Tibial nerve (tissue), 4 donors: ENCODE results near the gene TREX2. TPM values are rescaled to one million over a fixed set of nuclear protein-coding genes. Genes with fewer than 3 reads are reported as not detected.
"Not testable (repeated sequence)": the region's sequence is repeated elsewhere in the genome, so short reads cannot be mapped to it uniquely, and the experiment has no call there.

Source experiments
- DNase-seq, 2 donors: peaks; one replicate each; pipeline ENCODE4 v3.0.0-alpha.2; 2019; ENCODE audit warnings: low spot score in 2 of 2
- H3K27ac ChIP-seq, 4 donors: fragments of 200-600 bp; sonication (generic) in 3 of 4; one replicate each; pipeline ENCODE4 v1.5.1; 2017 to 2019; ENCODE audit warnings: mild to moderate bottlenecking in 1 of 4
- H3K27me3 ChIP-seq, 2 donors: fragments of 200-600 bp; sonication (generic) in 1 of 2; one replicate each; pipeline versions ENCODE4 v1.5.1 to v1.6.0; 2017 to 2019
- H3K36me3 ChIP-seq, 3 donors: fragments of 200-600 bp; sonication (generic); one replicate each; pipeline ENCODE4 v1.5.1; 2018 to 2019
- H3K4me1 ChIP-seq, 4 donors: fragments of 200-600 bp; sonication (generic) in 3 of 4; one replicate each; pipeline ENCODE4 v1.5.1; 2017 to 2019
- H3K4me3 ChIP-seq, 4 donors: fragments of 200-600 bp; sonication (generic) in 3 of 4; one replicate each; pipeline ENCODE4 v1.5.1; 2017 to 2019; ENCODE audit warnings: mild to moderate bottlenecking in 1 of 4, moderate library complexity in 1 of 4
- H3K9me3 ChIP-seq, 4 donors: fragments of 200-600 bp; sonication (generic) in 3 of 4; one replicate each; pipeline ENCODE4 v1.5.1; 2017 to 2019
- CTCF ChIP-seq, 5 experiments: fragments of 200-600 bp in 3 of 5; fragments of 450-650 bp in 2 of 5; sonication (generic) in 3 of 5; IDR thresholded peaks; one replicate each; pipeline ENCODE4 v1.5.1; 2016 to 2019; ENCODE audit warnings: antibody characterized with exemption in 5 of 5, mild to moderate bottlenecking in 3 of 5, moderate library complexity in 2 of 5
- EP300 ChIP-seq, 2 donors: sonication (generic); formaldehyde crosslinking; IDR thresholded peaks; one replicate each; pipeline ENCODE4 v1.6.1; 2017; ENCODE audit warnings: antibody characterized with exemption in 2 of 2, mild to moderate bottlenecking in 1 of 2
- POLR2A ChIP-seq, 2 donors: fragments of 450-650 bp; IDR thresholded peaks; one replicate each; pipeline ENCODE4 v1.6.1; 2017; ENCODE audit warnings: antibody characterized with exemption in 2 of 2, mild to moderate bottlenecking in 2 of 2, moderate library complexity in 2 of 2
- WGBS, 2 donors: methylation state at CpG; one replicate each; pipeline ENCODE4 v1.1.5; 2018; 5-methylcytosine and 5-hydroxymethylcytosine counted together
- total RNA-seq, 4 donors: library from RNA; depleted of rRNA; stranded (reverse); fragments of >200 nt; gene quantifications; one replicate each; pipeline ENCODE4 v1.1.0, GENCODE V29; 2016

Gene TREX2
- total RNA-seq, 4 donors from 2014 or later = 1.5 to 4.4 (median 3.3) TPM

GRCh38 chrX:153406903-153407302 is 39.0 kb downstream of the TREX2 start:
- 68 to 84% methylated on average over 2 to 7 of the region's 7 CpGs for WGBS, 2 donors
- H3K27ac ChIP-seq = no peak overlapping the region
- no peaks in the 10 kb centered on the region for H3K36me3 ChIP-seq
- H3K9me3 ChIP-seq = no peaks in the 10 kb centered on the region
- DNase-seq = no peak
- H3K27me3 ChIP-seq = no peaks in the 10 kb centered on the region
- peaks cover 0 to 6% (median 0%) of the 10 kb centered on the region in 4 donors for H3K4me1 ChIP-seq
- TF ChIP-seq CTCF (IDR thresholded peaks at IDR 0.05) = no peak
- no peak for TF ChIP-seq POLR2A (IDR thresholded peaks at IDR 0.05)
- no peak for TF ChIP-seq EP300 (IDR thresholded peaks at IDR 0.05)
- H3K4me3 ChIP-seq = no peak overlapping the region

GRCh38 chrX:153406011-153406410 is 39.8 kb downstream of the TREX2 start:
- TF ChIP-seq POLR2A (IDR thresholded peaks at IDR 0.05) (no peak), CTCF (IDR thresholded peaks at IDR 0.05) (no peak), EP300 (IDR thresholded peaks at IDR 0.05) (no peak)
- 83 to 90% methylated on average over 9 of the region's 9 CpGs for WGBS, 2 donors
- Histone ChIP-seq H3K4me3 (no peak overlapping the region), H3K36me3 (no peaks in the 10 kb centered on the region), H3K9me3 (no peaks in the 10 kb centered on the region), H3K27me3 (no peaks in the 10 kb centered on the region), H3K27ac (no peak overlapping the region), H3K4me1 (no peaks in the 10 kb centered on the region)
- no peak for DNase-seq

GRCh38 chrX:153405426-153405825 is 40.4 kb downstream of the TREX2 start:
- WGBS, 2 donors = 28 to 47% methylated on average over 4 to 5 of the region's 5 CpGs
- Histone ChIP-seq H3K27ac (no peak overlapping the region), H3K4me3 (no peak overlapping the region), H3K27me3 (no peaks in the 10 kb centered on the region), H3K36me3 (no peaks in the 10 kb centered on the region), H3K4me1 (no peaks in the 10 kb centered on the region), H3K9me3 (no peaks in the 10 kb centered on the region)
- no peak for DNase-seq
- TF ChIP-seq CTCF (IDR thresholded peaks at IDR 0.05) (no peak), POLR2A (IDR thresholded peaks at IDR 0.05) (no peak), EP300 (IDR thresholded peaks at IDR 0.05) (no peak)

- DNase-seq, H3K4me3 ChIP-seq, H3K4me1 ChIP-seq, H3K27ac ChIP-seq, H3K9me3 ChIP-seq, H3K27me3 ChIP-seq, H3K36me3 ChIP-seq: not testable (repeated sequence)
- 80% methylated on average over 5 of the region's 5 CpGs for WGBS, 2 donors
Measured at GRCh38 chrX:153404333-153404732, 41.5 kb downstream of the TREX2 start.

- H3K36me3 ChIP-seq = no peaks in the 10 kb centered on the region
- WGBS, 2 donors = 91 to 93% methylated on average over 21 to 28 of the region's 29 CpGs
- no peaks in the 10 kb centered on the region for H3K4me1 ChIP-seq
- TF ChIP-seq CTCF (IDR thresholded peaks at IDR 0.05) = no peak
- TF ChIP-seq EP300 (IDR thresholded peaks at IDR 0.05) = no peak
- no peak for TF ChIP-seq POLR2A (IDR thresholded peaks at IDR 0.05)
- no peaks in the 10 kb centered on the region for H3K9me3 ChIP-seq
- H3K27ac ChIP-seq = no peak within 1 kb of the TSS
- no peak for DNase-seq
- H3K27me3 ChIP-seq = peaks cover 0 to 6% of the 10 kb centered on the region in 2 donors
- no peak within 1 kb of the TSS for H3K4me3 ChIP-seq
Measured at GRCh38 chrX:153401133-153401764, 44.6 kb downstream of the TREX2 start, which contains the start of gene PNMA6E. Gene PNMA6E, minus strand, starts transcription at chrX:153401350. Its CDS starts 2,501 bp downstream, at chrX:153398849.
